Thoracic aorta (tissue), 2 donors: ENCODE data around the gene CEACAM4. TPM values are rescaled to one million over a fixed set of nuclear protein-coding genes. Genes with fewer than 3 reads are reported as not detected.

Experiments used
- ATAC-seq: fragments of 150-250 bp; one replicate; pipeline ENCODE4 v1.8.0; 2017; ENCODE audit warnings: low read depth; ENCODE audit not compliant: insufficient number of reproducible peaks, low FRiP score
- DNase-seq: peaks from one replicate; pipeline ENCODE4 v3.0.0-alpha.2; 2020; ENCODE audit warnings: low spot score
- H3K27ac ChIP-seq, 2 donors: fragments of 200-600 bp; sonication (generic); 1 replicate in 1 of 2; 2 replicates in 1 of 2; pipeline ENCODE4 v1.5.1; 2016; ENCODE audit warnings: mild to moderate bottlenecking in 2 of 2, moderate library complexity in 2 of 2
- H3K27me3 ChIP-seq: fragments of 200-600 bp; sonication (generic); replicated peaks from 2 replicates; pipeline ENCODE4 v1.6.0; 2016; ENCODE audit warnings: mild to moderate bottlenecking; ENCODE audit not compliant: insufficient read depth
- H3K36me3 ChIP-seq: fragments of 200-600 bp; sonication (generic); one replicate; pipeline ENCODE4 v1.5.1; 2016
- H3K4me1 ChIP-seq, 2 donors: fragments of 200-600 bp; sonication (generic); 1 replicate in 1 of 2; 2 replicates in 1 of 2; pipeline versions ENCODE4 v1.5.1 to v1.6.0; 2016; ENCODE audit warnings: low read depth in 2 of 2, mild to moderate bottlenecking in 1 of 2; ENCODE audit not compliant: control insufficient read depth in 1 of 2
- H3K4me3 ChIP-seq: fragments of 200-600 bp; sonication (generic); 2 replicates; pipeline ENCODE4 v1.5.1; 2016; ENCODE audit warnings: mild to moderate bottlenecking
- H3K9me3 ChIP-seq: fragments of 200-600 bp; sonication (generic); 2 replicates; pipeline ENCODE4 v1.5.1; 2016
- CTCF ChIP-seq: fragments of 200-600 bp; sonication (generic); IDR thresholded peaks from one replicate; pipeline ENCODE4 v1.5.1; 2019; ENCODE audit warnings: antibody characterized with exemption
- total RNA-seq, 2 donors: library from RNA; depleted of rRNA; stranded (reverse); fragments of >200 nt; gene quantifications; one replicate each; pipeline versions ENCODE4 v1.1.0 to v1.2.3, GENCODE V29; 2016

The CEACAM4 gene
- total RNA-seq, 2 donors from 2014 or later: 4.0 TPM; not detected in 1

DNA sequence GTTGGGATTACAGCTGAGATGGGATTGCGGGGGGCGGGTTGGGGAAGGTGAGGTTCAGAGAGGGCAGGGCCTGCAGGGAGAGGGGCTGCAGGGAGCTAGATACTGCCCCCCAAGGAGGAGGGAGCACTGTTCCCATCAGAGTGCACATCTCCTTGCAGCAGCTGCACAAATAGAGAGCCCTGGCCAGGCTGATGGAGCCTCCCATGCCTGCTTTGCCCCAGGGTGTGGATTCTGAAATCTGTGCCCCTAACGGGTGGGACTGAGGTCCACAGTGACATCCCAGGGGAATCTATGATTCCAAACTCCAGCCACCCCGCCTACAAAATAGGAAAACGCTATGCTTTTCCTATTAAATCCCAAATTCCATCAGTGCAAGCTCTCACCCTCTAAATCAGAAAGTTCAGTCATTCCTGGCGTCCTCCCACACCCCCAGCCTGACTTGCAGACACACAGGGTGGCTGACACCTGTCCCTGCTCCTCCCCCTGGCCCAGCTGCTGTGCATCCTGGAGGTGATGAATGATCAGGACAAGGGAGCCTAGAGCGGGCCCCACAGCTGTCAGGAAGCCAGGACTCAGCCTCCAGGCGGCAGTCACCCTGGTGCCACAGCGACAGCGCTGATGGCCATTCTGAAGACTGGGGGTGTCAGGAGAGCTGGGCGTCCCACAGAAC lies 57.3 kb downstream of the CEACAM4 start:
- ATAC-seq: no peak
- no peak for TF ChIP-seq CTCF
- H3K4me3 ChIP-seq: no peak overlapping the region
- no peak for DNase-seq
- no peaks in the 10 kb centered on the region for H3K9me3 ChIP-seq
- no peak overlapping the region for H3K27ac ChIP-seq
- H3K4me1 ChIP-seq: no peaks in the 10 kb centered on the region
- H3K27me3 ChIP-seq: no peaks in the 10 kb centered on the region
- H3K36me3 ChIP-seq: no peaks in the 10 kb centered on the region

Other genes starting within 250 kb of the CEACAM4 start
- 10 to 100 TPM in 1 of 2 donors, 1 to 10 TPM in 1; 7.1 to 16.9 TPM for gene EXOSC5, start 229.7 kb downstream of the CEACAM4 start, total RNA-seq
- 10 to 100 TPM; 18.5 to 35.9 TPM for gene BCKDHA, start 229.3 kb downstream of the CEACAM4 start, total RNA-seq
- 1 to 10 TPM; 4.0 to 4.2 TPM for gene B3GNT8, start 199.7 kb downstream of the CEACAM4 start, total RNA-seq
- gene DMAC2, start 187.2 kb downstream of the CEACAM4 start, total RNA-seq: 10 to 100 TPM; 21.7 to 27.9 TPM
- gene ERICH4, start 183.9 kb downstream of the CEACAM4 start, total RNA-seq: not detected
- gene CEACAM21, start 50.9 kb downstream of the CEACAM4 start, total RNA-seq: 1 to 10 TPM; 1.1 to 6.9 TPM
- gene CEACAM7, start 61.2 kb upstream of the CEACAM4 start, total RNA-seq: not detected
- not detected for gene CEACAM5, start 81.6 kb upstream of the CEACAM4 start, total RNA-seq
- gene CEACAM6, start 128.5 kb upstream of the CEACAM4 start, total RNA-seq: not detected
- gene CEACAM3, start 169.5 kb upstream of the CEACAM4 start, total RNA-seq: not detected
- not detected for gene LYPD4, start 217.6 kb upstream of the CEACAM4 start, total RNA-seq
- gene DMRTC2, start 218.0 kb upstream of the CEACAM4 start, total RNA-seq: not detected
- 100 to 1,000 TPM; 347 to 429 TPM for gene RPS19, start 233.2 kb upstream of the CEACAM4 start, total RNA-seq